ENCODE data around the gene PELI3.

DNA sequence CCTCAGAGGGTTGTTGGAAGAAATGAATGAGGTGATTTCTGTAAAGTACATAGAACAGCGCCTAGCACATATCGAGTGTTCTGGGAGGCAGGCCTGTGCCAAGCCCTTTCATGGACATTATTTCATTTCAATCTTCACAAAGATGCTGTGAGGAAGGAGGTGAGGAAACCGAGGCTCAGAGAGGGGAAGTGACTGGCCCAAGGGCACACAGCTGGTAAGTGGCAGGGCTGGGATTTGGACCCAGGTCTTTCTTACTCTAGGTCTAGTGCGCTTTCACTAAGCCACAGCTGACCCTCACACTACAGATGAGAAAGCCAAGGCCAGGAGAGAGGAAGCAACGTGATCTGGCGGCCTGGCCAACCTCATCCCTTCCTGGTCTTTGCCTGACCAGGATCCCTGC is 2.0 kb downstream of the PELI3 start:
- TF ChIP-seq, protein P1, sequence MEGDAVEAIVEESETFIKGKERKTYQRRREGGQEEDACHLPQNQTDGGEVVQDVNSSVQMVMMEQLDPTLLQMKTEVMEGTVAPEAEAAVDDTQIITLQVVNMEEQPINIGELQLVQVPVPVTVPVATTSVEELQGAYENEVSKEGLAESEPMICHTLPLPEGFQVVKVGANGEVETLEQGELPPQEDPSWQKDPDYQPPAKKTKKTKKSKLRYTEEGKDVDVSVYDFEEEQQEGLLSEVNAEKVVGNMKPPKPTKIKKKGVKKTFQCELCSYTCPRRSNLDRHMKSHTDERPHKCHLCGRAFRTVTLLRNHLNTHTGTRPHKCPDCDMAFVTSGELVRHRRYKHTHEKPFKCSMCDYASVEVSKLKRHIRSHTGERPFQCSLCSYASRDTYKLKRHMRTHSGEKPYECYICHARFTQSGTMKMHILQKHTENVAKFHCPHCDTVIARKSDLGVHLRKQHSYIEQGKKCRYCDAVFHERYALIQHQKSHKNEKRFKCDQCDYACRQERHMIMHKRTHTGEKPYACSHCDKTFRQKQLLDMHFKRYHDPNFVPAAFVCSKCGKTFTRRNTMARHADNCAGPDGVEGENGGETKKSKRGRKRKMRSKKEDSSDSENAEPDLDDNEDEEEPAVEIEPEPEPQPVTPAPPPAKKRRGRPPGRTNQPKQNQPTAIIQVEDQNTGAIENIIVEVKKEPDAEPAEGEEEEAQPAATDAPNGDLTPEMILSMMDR (IDR thresholded peaks at IDR 0.05), result no peak
- TF ChIP-seq POLR2AphosphoS5 (IDR thresholded peaks at IDR 0.05) (no peak), POLR2A (IDR thresholded peaks at IDR 0.05; ENCODE audit: low read depth) (no peak)

All from esophagus muscularis mucosa (tissue), 3 donors.